ENCODE measurements around the gene DCANP1. TPM values are rescaled to one million over a fixed set of nuclear protein-coding genes. Genes with fewer than 3 reads are reported as not detected.

Gene DCANP1
- total and polyA plus RNA-seq, 2 donors (not counting 3 experiments of a cell fraction or from before 2014, with no cell fraction given): not detected

- H3K4me2 ChIP-seq (ENCODE audit: insufficient read depth, low read length): no peak overlapping the region
- no peak for TF ChIP-seq MYC (IDR thresholded peaks at IDR 0.05; ENCODE audit: low read depth, low read length)
- peak; percentile 34 to 40 for TF ChIP-seq CTCF (IDR thresholded peaks at IDR 0.05; ENCODE audit: extremely low read depth in 1 of 2, insufficient read depth in 1 of 2, low read depth in 1 of 2, low read length in 2 of 2)
- ChIA-PET POLR2A (no interaction called here), CTCF (interaction anchor here (0.7 to 21.5 kb wide), 11 partner anchors 14 to 368 kb away, joined by 3 to 664 read pairs (median 3); no protein-coding TSS in a partner anchor)
- no TSS peak for BruUV-seq (replicated peaks)
- DNase-seq (ENCODE audit: low read depth, low spot score) (peak; percentile 37), FAIRE-seq (no peak)
- H3K4me1 ChIP-seq (ENCODE audit: control insufficient read depth, extremely low read depth, insufficient read depth, low read length): peaks cover 3% of the 10 kb centered on the region
- intact Hi-C loops (cut with micrococcal nuclease): loop anchor here (1.0 kb wide), 3 partner anchors 90 to 368 kb away; no protein-coding TSS in a partner anchor
- H3K9me1 ChIP-seq (replicated peaks; ENCODE audit: control insufficient read depth, extremely low read depth, insufficient read depth, low read length): no peaks in the 10 kb centered on the region
- no peak overlapping the region for H3K9ac ChIP-seq (replicated peaks; ENCODE audit: extremely low read depth, insufficient read depth, low read length)
- H3K27me3 ChIP-seq (ENCODE audit: control insufficient read depth in 2 of 2, insufficient read depth in 2 of 2, low read length in 2 of 2): peaks cover 32 to 33% of the 10 kb centered on the region in 2 experiments
- H3K27ac ChIP-seq (ENCODE audit: insufficient read depth, low read depth, low read length): no peak overlapping the region
- H3K4me3 ChIP-seq (replicated peaks in 1 of 3; ENCODE audit: insufficient read depth in 1 of 3, low read depth in 1 of 3, low read length in 3 of 3): no peak overlapping the region
- H2AFZ ChIP-seq (ENCODE audit: low read depth, low read length): no peak overlapping the region
- H3K79me2 ChIP-seq (ENCODE audit: control insufficient read depth, insufficient read depth, low read length): no peaks in the 10 kb centered on the region
- H3K36me3 ChIP-seq (ENCODE audit: control insufficient read depth in 2 of 2, extremely low read depth in 1 of 2, insufficient read depth in 2 of 2, low read length in 2 of 2): no peaks in the 10 kb centered on the region
- dilution Hi-C loops (cut with MboI; ENCODE audit: extremely low pct_ligation_motif_present, low sequenced_read_pairs): loop anchor here (25.0 kb wide), 1 partner anchor 100 kb away; no protein-coding TSS in a partner anchor
- no peaks in the 10 kb centered on the region for H4K20me1 ChIP-seq (replicated peaks; ENCODE audit: control insufficient read depth, extremely low read depth, insufficient read depth, low read length)
- H3K9me3 ChIP-seq (replicated peaks; ENCODE audit: control insufficient read depth, insufficient read depth, low read length): no peaks in the 10 kb centered on the region
Observed at GRCh38 chr5:135462304-135462703, 15.2 kb upstream of the DCANP1 start.

- intact Hi-C loops (cut with micrococcal nuclease): loop anchor here (1.0 kb wide), 3 partner anchors 91 to 369 kb away; no protein-coding TSS in a partner anchor
- no peak for FAIRE-seq
- POLR2A ChIA-PET: no interaction called here
Observed at GRCh38 chr5:135461481-135462151, 14.5 kb upstream of the DCANP1 start.

More at GRCh38 chr5:135461481-135462151, 14.5 kb upstream of the DCANP1 start:
- H3K27me3 ChIP-seq (ENCODE audit: control insufficient read depth in 2 of 2, insufficient read depth in 2 of 2, low read length in 2 of 2): peaks cover 29 to 30% of the 10 kb centered on the region in 2 experiments
- no peak overlapping the region for H3K4me2 ChIP-seq (ENCODE audit: insufficient read depth, low read length)
- DNase-seq (ENCODE audit: low read depth, low spot score): no peak
- no peak for TF ChIP-seq MAX (IDR thresholded peaks at IDR 0.05; ENCODE audit: insufficient read depth, insufficient read length)
- TF ChIP-seq CTCF (IDR thresholded peaks at IDR 0.05; ENCODE audit: extremely low read depth in 1 of 2, insufficient read depth in 1 of 2, low read depth in 1 of 2, low read length in 2 of 2): no peak
- TF ChIP-seq POLR2AphosphoS5 (IDR thresholded peaks at IDR 0.05; ENCODE audit: insufficient read depth, low read depth, low read length): no peak
- no peak for TF ChIP-seq GATA2 (IDR thresholded peaks at IDR 0.05; ENCODE audit: insufficient read depth, insufficient read length, low read depth, low read length)
- no peak for TF ChIP-seq EZH2 (IDR thresholded peaks at IDR 0.05; ENCODE audit: borderline replicate concordance, low read depth, low read length, severe bottlenecking)
- no peak for TF ChIP-seq FOS (IDR thresholded peaks at IDR 0.05; ENCODE audit: borderline replicate concordance, insufficient read depth, low read length)
- no peak for TF ChIP-seq POLR2A (IDR thresholded peaks at IDR 0.05; ENCODE audit: low read depth, low read length)
- no peak for TF ChIP-seq JUN (IDR thresholded peaks at IDR 0.05; ENCODE audit: borderline replicate concordance, insufficient read depth, insufficient read length, low read depth)
- TF ChIP-seq MYC (IDR thresholded peaks at IDR 0.05; ENCODE audit: low read depth, low read length): no peak
- no peak overlapping the region for H3K9ac ChIP-seq (replicated peaks; ENCODE audit: extremely low read depth, insufficient read depth, low read length)
- H3K9me3 ChIP-seq (replicated peaks; ENCODE audit: control insufficient read depth, insufficient read depth, low read length): no peaks in the 10 kb centered on the region
- CTCF ChIA-PET: interaction anchor here (1.0 to 21.5 kb wide), 10 partner anchors 13 to 369 kb away, joined by 3 to 664 read pairs (median 6); no protein-coding TSS in a partner anchor
- H3K79me2 ChIP-seq (ENCODE audit: control insufficient read depth, insufficient read depth, low read length): no peaks in the 10 kb centered on the region
- no peaks in the 10 kb centered on the region for H3K36me3 ChIP-seq (ENCODE audit: control insufficient read depth in 2 of 2, extremely low read depth in 1 of 2, insufficient read depth in 2 of 2, low read length in 2 of 2)
- H3K27ac ChIP-seq (ENCODE audit: insufficient read depth, low read depth, low read length): no peak overlapping the region
- no TSS peak for BruUV-seq (replicated peaks)
- H3K9me1 ChIP-seq (replicated peaks; ENCODE audit: control insufficient read depth, extremely low read depth, insufficient read depth, low read length): no peaks in the 10 kb centered on the region
- no peaks in the 10 kb centered on the region for H4K20me1 ChIP-seq (replicated peaks; ENCODE audit: control insufficient read depth, extremely low read depth, insufficient read depth, low read length)
- H3K4me3 ChIP-seq (replicated peaks in 1 of 3; ENCODE audit: insufficient read depth in 1 of 3, low read depth in 1 of 3, low read length in 3 of 3): no peak overlapping the region
- no peak overlapping the region for H2AFZ ChIP-seq (ENCODE audit: low read depth, low read length)
- dilution Hi-C loops (cut with MboI; ENCODE audit: extremely low pct_ligation_motif_present, low sequenced_read_pairs): loop anchor here (25.0 kb wide), 1 partner anchor 101 kb away; no protein-coding TSS in a partner anchor
- peaks cover 3% of the 10 kb centered on the region for H3K4me1 ChIP-seq (ENCODE audit: control insufficient read depth, extremely low read depth, insufficient read depth, low read length)

Data from endothelial cell of umbilical vein (primary cell).